Myocyte (in vitro differentiated cells): ENCODE data around the gene APC2. TPM values are rescaled to one million over a fixed set of nuclear protein-coding genes. Genes with fewer than 3 reads are reported as not detected.

Source experiments
- total RNA-seq: library from RNA; depleted of rRNA; stranded (reverse); fragments of >200 nt; gene quantifications from 2 replicates; pipeline ENCODE4 v1.2.3, GENCODE V29; 2014

APC2 gene
- total RNA-seq, 1 donor from 2014 or later, result 0.53 TPM

Other genes with a start within 250 kb of the APC2 start
- 86.3 and 94.9 TPM in 2 replicates for gene STK11, start 244.3 kb upstream of the APC2 start, total RNA-seq
- gene CBARP, start 212.1 kb upstream of the APC2 start, total RNA-seq, result 4.0 and 4.8 TPM in 2 replicates
- 46.5 and 61.9 TPM in 2 replicates for gene ATP5F1D, start 208.4 kb upstream of the APC2 start, total RNA-seq
- 17.2 and 30.6 TPM in 2 replicates for gene MIDN, start 201.5 kb upstream of the APC2 start, total RNA-seq
- 441 and 497 TPM in 2 replicates for gene CIRBP, start 180.8 kb upstream of the APC2 start, total RNA-seq
- 33.8 and 55.3 TPM in 2 replicates for gene FAM174C, start 174.6 kb upstream of the APC2 start, total RNA-seq
- gene EFNA2, start 164.2 kb upstream of the APC2 start, total RNA-seq, result not detected in 2 replicates
- gene NDUFS7, start 66.2 kb upstream of the APC2 start, total RNA-seq, result 104 and 124 TPM in 2 replicates
- 147 and 191 TPM in 2 replicates for gene GAMT, start 48.6 kb upstream of the APC2 start, total RNA-seq
- gene DAZAP1, start 42.5 kb upstream of the APC2 start, total RNA-seq, result 48.2 and 61.5 TPM in 2 replicates
- 1,600 and 2,923 TPM in 2 replicates for gene RPS15, start 11.7 kb upstream of the APC2 start, total RNA-seq
- 37.6 and 53.1 TPM in 2 replicates for gene C19orf25, start 29.1 kb downstream of the APC2 start, total RNA-seq
- 7.1 and 8.5 TPM in 2 replicates for gene PCSK4, start 40.2 kb downstream of the APC2 start, total RNA-seq
- gene REEP6, start 41.1 kb downstream of the APC2 start, total RNA-seq, result 4.3 and 7.4 TPM in 2 replicates
- 9.7 and 9.8 TPM in 2 replicates for gene ADAMTSL5, start 62.9 kb downstream of the APC2 start, total RNA-seq
- not detected in 2 replicates for gene PLK5, start 74.0 kb downstream of the APC2 start, total RNA-seq
- gene MEX3D, start 118.2 kb downstream of the APC2 start, total RNA-seq, result 44.0 and 45.3 TPM in 2 replicates
- gene MBD3, start 142.7 kb downstream of the APC2 start, total RNA-seq, result 186 and 193 TPM in 2 replicates
- gene UQCR11, start 155.3 kb downstream of the APC2 start, total RNA-seq, result 70.9 and 73.3 TPM in 2 replicates
- 124 and 141 TPM in 2 replicates for gene TCF3, start 202.5 kb downstream of the APC2 start, total RNA-seq